GM19397 (cell line): ENCODE results near the gene TMIGD1.

Source experiments
- ATAC-seq: cut with Tn5 transposase; IDR thresholded peaks from one replicate; pipeline ENCODE4 v1.9.1; 2021; ENCODE audit warnings: mild to moderate bottlenecking, moderate library complexity; ENCODE audit not compliant: unreplicated experiment

The TMIGD1 gene

GRCh38 chr17:30336369-30337171, 2.7 kb upstream of the TMIGD1 start:
- no peak for ATAC-seq

- ATAC-seq: no peak
These were observed 564 bp upstream of the TMIGD1 start for GRCh38 chr17:30334421-30334820.

- ATAC-seq: no peak
These were observed 1.8 kb downstream of the TMIGD1 start for GRCh38 chr17:30332057-30332542.

- ATAC-seq: no peak
These were observed 7.0 kb downstream of the TMIGD1 start for GRCh38 chr17:30326809-30327208.

GRCh38 chr17:30324723-30325122, 9.1 kb downstream of the TMIGD1 start:
- ATAC-seq: no peak

- ATAC-seq: no peak
These were observed 9.9 kb downstream of the TMIGD1 start for GRCh38 chr17:30323895-30324319.

GRCh38 chr17:30323262-30323894, 10.5 kb downstream of the TMIGD1 start:
- ATAC-seq: no peak

GRCh38 chr17:30321314-30321713, 12.5 kb downstream of the TMIGD1 start:
- no peak for ATAC-seq

GRCh38 chr17:30318155-30318554, 15.7 kb downstream of the TMIGD1 start:
- ATAC-seq: no peak

- ATAC-seq: no peak
These were observed 17.1 kb downstream of the TMIGD1 start for GRCh38 chr17:30316736-30317135.

- ATAC-seq: no peak
These were observed 18.8 kb downstream of the TMIGD1 start for GRCh38 chr17:30315106-30315505.

GRCh38 chr17:30314474-30314873, 19.4 kb downstream of the TMIGD1 start:
- ATAC-seq: no peak

- ATAC-seq: no peak
These were observed 21.6 kb downstream of the TMIGD1 start for GRCh38 chr17:30312226-30312625.

- ATAC-seq: no peak
These were observed 23.3 kb downstream of the TMIGD1 start for GRCh38 chr17:30310562-30310961.

- no peak for ATAC-seq
These were observed 24.3 kb downstream of the TMIGD1 start for GRCh38 chr17:30309591-30309990.

GRCh38 chr17:30308406-30308805, 25.5 kb downstream of the TMIGD1 start:
- ATAC-seq: no peak

- ATAC-seq: no peak
These were observed 29.1 kb downstream of the TMIGD1 start for GRCh38 chr17:30304778-30305177.

- no peak for ATAC-seq
These were observed 31.6 kb downstream of the TMIGD1 start for GRCh38 chr17:30302241-30302640.

- no peak for ATAC-seq
These were observed 33.0 kb downstream of the TMIGD1 start for GRCh38 chr17:30300818-30301217.

- ATAC-seq: no peak
These were observed 34.9 kb downstream of the TMIGD1 start for GRCh38 chr17:30299000-30299399.

- no peak for ATAC-seq
These were observed 36.1 kb downstream of the TMIGD1 start for GRCh38 chr17:30297715-30298114.

GRCh38 chr17:30296499-30297080, 37.3 kb downstream of the TMIGD1 start:
- ATAC-seq: no peak
